Breast epithelium (tissue), 4 donors: Measurements from ENCODE around the gene LIPE. TPM values are rescaled to one million over a fixed set of nuclear protein-coding genes. Genes with fewer than 3 reads are reported as not detected.

Experiments
- DNase-seq, 2 donors: peaks; one replicate each; pipeline ENCODE4 v3.0.0-alpha.2; 2019; ENCODE audit warnings: low spot score in 2 of 2
- H3K27ac ChIP-seq, 2 donors: fragments of 200-600 bp; sonication (generic) in 1 of 2; one replicate each; pipeline ENCODE4 v1.5.1; 2016 to 2019; ENCODE audit warnings: mild to moderate bottlenecking in 1 of 2
- H3K27me3 ChIP-seq, 2 donors: fragments of 200-600 bp; sonication (generic) in 1 of 2; one replicate each; pipeline versions ENCODE4 v1.5.1 to v1.6.0; 2017 to 2019; ENCODE audit warnings: control low read depth in 1 of 2, mild to moderate bottlenecking in 1 of 2
- H3K36me3 ChIP-seq: fragments of 200-600 bp; one replicate; pipeline ENCODE4 v1.5.1; 2019
- H3K4me1 ChIP-seq, 2 donors: fragments of 200-600 bp; sonication (generic); one replicate each; pipeline ENCODE4 v1.5.1; 2016 to 2019; ENCODE audit warnings: control low read depth in 1 of 2
- H3K4me3 ChIP-seq, 3 donors: fragments of 200-600 bp; sonication (generic); 1 replicate in 2 of 3; 2 replicates in 1 of 3; pipeline ENCODE4 v1.5.1; 2016 to 2019; ENCODE audit warnings: mild to moderate bottlenecking in 3 of 3, moderate library complexity in 2 of 3
- H3K9me3 ChIP-seq, 2 donors: fragments of 200-600 bp; sonication (generic) in 1 of 2; one replicate each; pipeline ENCODE4 v1.5.1; 2016 to 2019; ENCODE audit warnings: control low read depth in 1 of 2
- CTCF ChIP-seq, 3 donors: fragments of 450-650 bp; IDR thresholded peaks; one replicate each; pipeline ENCODE4 v1.5.1; 2016 to 2017; ENCODE audit warnings: antibody characterized with exemption in 3 of 3, mild to moderate bottlenecking in 3 of 3, moderate library complexity in 3 of 3
- POLR2A ChIP-seq: fragments of 450-650 bp; IDR thresholded peaks from one replicate; pipeline ENCODE4 v1.6.1; 2016; ENCODE audit warnings: antibody characterized with exemption, mild to moderate bottlenecking, moderate library complexity
- POLR2AphosphoS5 ChIP-seq, 3 donors: sonication (generic); formaldehyde crosslinking; IDR thresholded peaks; one replicate each; pipeline ENCODE4 v1.6.1; 2017; ENCODE audit warnings: antibody characterized with exemption in 3 of 3
- intact Hi-C: fragments of 100-400 bp; cut with DNase I; formaldehyde crosslinking; loops from one replicate; pipeline ENCODE4 v1.15.1; 2023; ENCODE audit warnings: low total_unique reads
- total RNA-seq, 3 donors: library from RNA; depleted of rRNA; stranded (reverse); fragments of >200 nt; gene quantifications; one replicate each; pipeline ENCODE4 v1.1.0, GENCODE V29; 2016

Gene LIPE
- total RNA-seq, 3 donors from 2014 or later = 152 to 1,550 (median 380) TPM

- Histone ChIP-seq H3K4me3 (no peak overlapping the region), H3K9me3 (no peaks in the 10 kb centered on the region), H3K27ac (peak overlapping the region in 1 of 2 donors; percentile 50), H3K27me3 (no peaks in the 10 kb centered on the region), H3K4me1 (no peaks in the 10 kb centered on the region), H3K36me3 (no peaks in the 10 kb centered on the region)
- no peak for DNase-seq
- intact Hi-C loops = no loop called here
- TF ChIP-seq POLR2AphosphoS5 (IDR thresholded peaks at IDR 0.05) (no peak), CTCF (IDR thresholded peaks at IDR 0.05) (no peak), POLR2A (no peak)
Measured at GRCh38 chr19:42424712-42425131, 2.5 kb downstream of the LIPE start.

- H3K9me3 ChIP-seq = no peaks in the 10 kb centered on the region
- H3K27ac ChIP-seq = peak overlapping the region; percentile 73 to 75
- peak overlapping the region; percentile 53 to 84 (median 72) for H3K4me3 ChIP-seq
- no peaks in the 10 kb centered on the region for H3K4me1 ChIP-seq
- intact Hi-C loops = no loop called here
- no peaks in the 10 kb centered on the region for H3K27me3 ChIP-seq
- TF ChIP-seq POLR2AphosphoS5 (IDR thresholded peaks at IDR 0.05) (no peak), CTCF (IDR thresholded peaks at IDR 0.05) (no peak), POLR2A (no peak)
- DNase-seq = no peak
- H3K36me3 ChIP-seq = no peaks in the 10 kb centered on the region
Measured at GRCh38 chr19:42424345-42424707, 2.9 kb downstream of the LIPE start.

- peak; percentile 69 to 85 for DNase-seq
- TF ChIP-seq CTCF (IDR thresholded peaks at IDR 0.05) (no peak), POLR2AphosphoS5 (IDR thresholded peaks at IDR 0.05) (peak in 1 of 3 donors; percentile 39)
- peak overlapping the region; percentile 53 to 84 (median 72) for H3K4me3 ChIP-seq
- H3K27ac ChIP-seq = peak overlapping the region; percentile 73 to 75
- no peaks in the 10 kb centered on the region for H3K9me3 ChIP-seq
- no peaks in the 10 kb centered on the region for H3K27me3 ChIP-seq
- intact Hi-C loops = no loop called here
- no peaks in the 10 kb centered on the region for H3K36me3 ChIP-seq
- no peaks in the 10 kb centered on the region for H3K4me1 ChIP-seq
Measured at GRCh38 chr19:42423462-42424344, 3.5 kb downstream of the LIPE start.

GRCh38 chr19:42422901-42423461 lies 4.2 kb downstream of the LIPE start:
- Histone ChIP-seq H3K9me3 (no peaks in the 10 kb centered on the region), H3K27me3 (no peaks in the 10 kb centered on the region), H3K4me3 (peak overlapping the region; percentile 53 to 84 (median 72)), H3K4me1 (no peaks in the 10 kb centered on the region), H3K27ac (peak overlapping the region; percentile 73 to 75), H3K36me3 (no peaks in the 10 kb centered on the region)
- DNase-seq = no peak
- TF ChIP-seq CTCF (IDR thresholded peaks at IDR 0.05) (no peak), POLR2A (no peak), POLR2AphosphoS5 (IDR thresholded peaks at IDR 0.05) (no peak)
- intact Hi-C loops = no loop called here
